Suprapubic skin (tissue), 4 donors: Measurements from ENCODE around the gene PRSS21.

Source experiments
- CTCF ChIP-seq, 2 donors: fragments of 200-600 bp in 1 of 2; fragments of 450-650 bp in 1 of 2; sonication (generic) in 1 of 2; IDR thresholded peaks; one replicate each; pipeline ENCODE4 v1.5.1; 2016 to 2019; ENCODE audit warnings: antibody characterized with exemption in 2 of 2, mild to moderate bottlenecking in 1 of 2, moderate library complexity in 1 of 2
- EP300 ChIP-seq: sonication (generic); formaldehyde crosslinking; IDR thresholded peaks from one replicate; pipeline ENCODE4 v1.6.1; 2017; ENCODE audit warnings: antibody characterized with exemption
- POLR2AphosphoS5 ChIP-seq, 3 donors: sonication (generic); formaldehyde crosslinking; IDR thresholded peaks; one replicate each; pipeline ENCODE4 v1.6.1; 2017; ENCODE audit warnings: antibody characterized with exemption in 3 of 3

GRCh38 chr16:2852003-2852730 lies 35.1 kb downstream of the PRSS21 start:
- TF ChIP-seq POLR2AphosphoS5 (IDR thresholded peaks at IDR 0.05), result no peak
- no peak for TF ChIP-seq CTCF (IDR thresholded peaks at IDR 0.05)
- TF ChIP-seq EP300, result no peak
